PC-3 (cell line): ENCODE data around the gene SEL1L2. TPM values are rescaled to one million over a fixed set of nuclear protein-coding genes. Genes with fewer than 3 reads are reported as not detected.

ENCODE experiments used
- ATAC-seq: fragments of 200-7000 bp; cut with Tn5 transposase; 2 replicates; pipeline ENCODE4 v1.9.1; 2020; ENCODE audit warnings: mild to moderate bottlenecking, moderate library complexity
- BruUV-seq: library from RNA; stranded (reverse); fragments of 400-500 nt; replicated peaks from 2 replicates; lab custom pipeline; 2021; lab: Mats Ljungman, UMichigan
- CTCF ChIA-PET: fragments of 300-600 bp; sonication (Branson Sonifier 250); formaldehyde crosslinking; loops from one replicate; lab custom pipeline; 2022; ENCODE audit warnings: antibody characterized with exemption; lab: Charles Lee
- POLR2A ChIA-PET: fragments of 300-600 bp; sonication (Branson Sonifier 250); formaldehyde crosslinking; loops from one replicate; lab custom pipeline; 2022; ENCODE audit warnings: antibody characterized with exemption; ENCODE audit not compliant: unreplicated experiment; lab: Charles Lee
- DNase-seq: peaks from one replicate; pipeline ENCODE4 v3.0.0-alpha.2; 2015
- H2AFZ ChIP-seq: fragments of 300-600 bp; sonication (generic); 2 replicates; pipeline ENCODE4 v1.6.0; 2016; ENCODE audit warnings: antibody characterized with exemption, low read length
- H3F3A ChIP-seq: fragments of 300-600 bp; sonication (generic); one replicate; pipeline ENCODE4 v1.6.0; 2017; ENCODE audit warnings: antibody characterized with exemption, low read length, control low read depth, mild to moderate bottlenecking; ENCODE audit not compliant: unreplicated experiment
- H3K27ac ChIP-seq: fragments of 300-600 bp; sonication (generic); 2 replicates; pipeline ENCODE4 v1.5.1; 2016; ENCODE audit warnings: mild to moderate bottlenecking, low read length
- H3K27me3 ChIP-seq: fragments of 300-600 bp; sonication (generic); 2 replicates; pipeline ENCODE4 v1.6.1; 2016; ENCODE audit warnings: low read length, mixed read lengths
- H3K36me3 ChIP-seq: fragments of 300-600 bp; sonication (generic); 2 replicates; pipeline ENCODE4 v1.6.1; 2016; ENCODE audit warnings: low read depth, mixed run types, low read length, mixed read lengths
- H3K4me1 ChIP-seq: fragments of 300-600 bp; sonication (generic); 2 replicates; pipeline ENCODE4 v1.5.1; 2016; ENCODE audit warnings: low read length; ENCODE audit not compliant: insufficient read depth
- H3K4me2 ChIP-seq: fragments of 300-600 bp; sonication (generic); 2 replicates; pipeline ENCODE4 v1.6.0; 2016; ENCODE audit warnings: low read length
- H3K4me3 ChIP-seq: fragments of 300-600 bp; sonication (generic); 2 replicates; pipeline ENCODE4 v1.5.1; 2016; ENCODE audit warnings: mild to moderate bottlenecking, low read length, mixed read lengths
- H3K79me2 ChIP-seq: fragments of 300-600 bp; sonication (generic); 2 replicates; pipeline ENCODE4 v1.6.1; 2017; ENCODE audit warnings: low read length, mixed read lengths
- H3K9ac ChIP-seq: fragments of 300-600 bp; sonication (generic); 2 replicates; pipeline ENCODE4 v1.6.0; 2016; ENCODE audit warnings: mild to moderate bottlenecking, low read length
- H3K9me2 ChIP-seq: fragments of 300-600 bp; sonication (generic); replicated peaks from 2 replicates; pipeline ENCODE4 v1.6.1; 2016; ENCODE audit warnings: mixed run types, low read length, mixed read lengths
- H3K9me3 ChIP-seq: fragments of 300-600 bp; sonication (generic); 2 replicates; pipeline ENCODE4 v1.6.1; 2016; ENCODE audit warnings: low read length, mixed read lengths
- H4K20me1 ChIP-seq: fragments of 300-600 bp; sonication (generic); 2 replicates; pipeline ENCODE4 v1.6.1; 2016; ENCODE audit warnings: low read length, mixed read lengths
- EZH2 ChIP-seq: fragments of 300-600 bp; sonication (generic); IDR thresholded peaks from one replicate; pipeline ENCODE4 v1.6.1; 2017; ENCODE audit warnings: antibody characterized with exemption, mild to moderate bottlenecking, low read length; ENCODE audit not compliant: unreplicated experiment
- EZH2phosphoT487 ChIP-seq: fragments of 300-600 bp; sonication (generic); IDR thresholded peaks from 2 replicates; pipeline ENCODE4 v1.6.1; 2018; ENCODE audit warnings: mild to moderate bottlenecking, antibody characterized with exemption, low read length, borderline replicate concordance
- intact Hi-C: fragments of 100-400 bp; cut with micrococcal nuclease; formaldehyde crosslinking; loops from 2 replicates; pipeline ENCODE4 v1.9.0; 2023
- total RNA-seq: library from RNA; depleted of rRNA; stranded (reverse); fragments of >200 nt; gene quantifications from 2 replicates; pipeline ENCODE4 v1.2.3, GENCODE V29; 2014
- TF ChIP-seq, protein P1 (sequence below): fragments of 300-600 bp; sonication (generic); conservative IDR thresholded peaks from 2 replicates; pipeline ENCODE4 v1.5.1; 2017; ENCODE audit warnings: antibody characterized with exemption, low read depth, mild to moderate bottlenecking, low read length

Gene SEL1L2
- total RNA-seq, 1 experiment from 2014 or later, result not detected

DNA sequence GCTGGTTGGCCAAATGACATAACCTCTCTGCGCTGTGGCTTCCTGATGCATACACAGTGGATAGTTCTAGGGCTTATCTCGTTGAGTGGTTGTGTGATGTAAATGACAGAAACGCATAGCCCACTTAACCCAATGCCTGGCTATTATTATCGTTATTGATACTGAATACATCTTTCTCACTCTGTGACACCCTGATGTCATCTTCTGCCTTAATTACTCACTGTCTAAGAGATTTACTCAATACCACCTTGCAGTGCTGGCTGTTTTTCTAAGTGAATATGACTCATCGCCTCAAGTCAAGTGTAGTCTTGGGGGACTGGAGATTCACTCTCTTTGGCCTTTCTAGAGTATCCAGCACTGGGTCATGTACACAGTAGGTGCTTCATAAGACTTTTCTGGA lies 132.0 kb downstream of the SEL1L2 start:
- POLR2A ChIA-PET, result no interaction called here
- CTCF ChIA-PET, result no interaction called here
- H3K4me1 ChIP-seq, result no peaks in the 10 kb centered on the region
- BruUV-seq, result no TSS peak
- H3K9me2 ChIP-seq, result no peaks in the 10 kb centered on the region
- H3F3A ChIP-seq, result no peaks in the 10 kb centered on the region
- H4K20me1 ChIP-seq, result no peaks in the 10 kb centered on the region
- H3K79me2 ChIP-seq, result no peaks in the 10 kb centered on the region
- TF ChIP-seq EZH2phosphoT487 (no peak), EZH2 (no peak)
- TF ChIP-seq, protein P1, sequence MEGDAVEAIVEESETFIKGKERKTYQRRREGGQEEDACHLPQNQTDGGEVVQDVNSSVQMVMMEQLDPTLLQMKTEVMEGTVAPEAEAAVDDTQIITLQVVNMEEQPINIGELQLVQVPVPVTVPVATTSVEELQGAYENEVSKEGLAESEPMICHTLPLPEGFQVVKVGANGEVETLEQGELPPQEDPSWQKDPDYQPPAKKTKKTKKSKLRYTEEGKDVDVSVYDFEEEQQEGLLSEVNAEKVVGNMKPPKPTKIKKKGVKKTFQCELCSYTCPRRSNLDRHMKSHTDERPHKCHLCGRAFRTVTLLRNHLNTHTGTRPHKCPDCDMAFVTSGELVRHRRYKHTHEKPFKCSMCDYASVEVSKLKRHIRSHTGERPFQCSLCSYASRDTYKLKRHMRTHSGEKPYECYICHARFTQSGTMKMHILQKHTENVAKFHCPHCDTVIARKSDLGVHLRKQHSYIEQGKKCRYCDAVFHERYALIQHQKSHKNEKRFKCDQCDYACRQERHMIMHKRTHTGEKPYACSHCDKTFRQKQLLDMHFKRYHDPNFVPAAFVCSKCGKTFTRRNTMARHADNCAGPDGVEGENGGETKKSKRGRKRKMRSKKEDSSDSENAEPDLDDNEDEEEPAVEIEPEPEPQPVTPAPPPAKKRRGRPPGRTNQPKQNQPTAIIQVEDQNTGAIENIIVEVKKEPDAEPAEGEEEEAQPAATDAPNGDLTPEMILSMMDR, result no peak
- H3K9me3 ChIP-seq, result no peaks in the 10 kb centered on the region
- no peaks in the 10 kb centered on the region for H3K36me3 ChIP-seq
- H2AFZ ChIP-seq, result no peak overlapping the region
- H3K4me2 ChIP-seq, result no peak overlapping the region
- no peak overlapping the region for H3K9ac ChIP-seq
- intact Hi-C loops, result no loop called here
- no peak overlapping the region for H3K27ac ChIP-seq
- ATAC-seq (no peak), DNase-seq (no peak)
- no peak overlapping the region for H3K4me3 ChIP-seq
- H3K27me3 ChIP-seq, result peaks cover 49% of the 10 kb centered on the region

DNA sequence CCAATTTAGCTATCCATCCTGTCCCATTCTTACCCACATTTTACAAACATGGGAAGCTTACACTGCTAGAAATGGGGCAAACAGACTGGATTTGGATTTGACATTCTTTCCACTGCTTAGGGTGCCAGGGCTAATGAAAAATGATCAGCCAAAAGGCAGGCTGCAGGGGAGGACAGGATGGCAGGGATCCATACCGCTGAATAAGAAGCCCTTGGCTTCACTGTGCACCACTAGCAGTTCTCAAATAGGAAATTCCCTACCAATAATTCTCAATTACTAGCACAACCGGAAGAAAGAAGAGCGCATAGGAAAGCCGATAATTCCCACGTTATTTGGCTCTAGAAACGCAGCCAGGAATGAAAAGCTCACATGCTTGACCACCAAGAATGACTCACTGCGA lies 132.5 kb downstream of the SEL1L2 start:
- CTCF ChIA-PET, result no interaction called here
- H3K27ac ChIP-seq, result no peak overlapping the region
- ATAC-seq (no peak), DNase-seq (no peak)
- no peaks in the 10 kb centered on the region for H3K36me3 ChIP-seq
- no peak for TF ChIP-seq EZH2
- no peak for TF ChIP-seq EZH2phosphoT487
- TF ChIP-seq, protein P1, result no peak
- no peaks in the 10 kb centered on the region for H3K9me3 ChIP-seq
- no peaks in the 10 kb centered on the region for H4K20me1 ChIP-seq
- no peak overlapping the region for H2AFZ ChIP-seq
- no peak overlapping the region for H3K9ac ChIP-seq
- no peaks in the 10 kb centered on the region for H3F3A ChIP-seq
- POLR2A ChIA-PET, result no interaction called here
- H3K9me2 ChIP-seq, result no peaks in the 10 kb centered on the region
- H3K79me2 ChIP-seq, result no peaks in the 10 kb centered on the region
- H3K4me1 ChIP-seq, result no peaks in the 10 kb centered on the region
- H3K4me3 ChIP-seq, result no peak overlapping the region
- H3K4me2 ChIP-seq, result no peak overlapping the region
- H3K27me3 ChIP-seq, result peaks cover 48% of the 10 kb centered on the region
- intact Hi-C loops, result no loop called here
- no TSS peak for BruUV-seq

DNA sequence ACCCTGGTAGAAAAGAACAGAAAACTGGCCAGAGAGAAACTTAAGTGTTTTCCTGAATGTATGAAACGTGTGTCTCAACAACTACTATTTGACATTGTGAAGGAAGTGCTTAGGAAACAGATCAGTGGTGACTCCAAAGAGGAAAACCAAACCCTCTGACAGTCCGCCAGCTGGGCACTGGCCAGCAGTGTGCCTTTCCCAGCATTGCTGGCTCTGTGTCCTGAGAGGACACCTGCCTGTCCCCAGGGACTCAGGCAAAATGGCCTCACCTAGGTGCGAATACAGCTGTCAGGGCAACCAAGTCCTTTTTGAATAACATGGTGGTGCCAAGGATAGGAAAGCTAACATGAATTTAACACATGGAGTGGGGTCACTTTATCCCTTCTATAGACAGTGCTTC lies 133.1 kb downstream of the SEL1L2 start:
- H3K9me2 ChIP-seq, result no peaks in the 10 kb centered on the region
- H3K4me1 ChIP-seq, result no peaks in the 10 kb centered on the region
- ATAC-seq (no peak), DNase-seq (no peak)
- H3K9ac ChIP-seq, result no peak overlapping the region
- POLR2A ChIA-PET, result no interaction called here
- CTCF ChIA-PET, result no interaction called here
- BruUV-seq, result no TSS peak
- no peak for TF ChIP-seq EZH2phosphoT487
- TF ChIP-seq, protein P1, result no peak
- no peak for TF ChIP-seq EZH2
- H3K27me3 ChIP-seq, result peaks cover 49% of the 10 kb centered on the region
- no peaks in the 10 kb centered on the region for H3K36me3 ChIP-seq
- no peaks in the 10 kb centered on the region for H3K79me2 ChIP-seq
- no peaks in the 10 kb centered on the region for H4K20me1 ChIP-seq
- no peaks in the 10 kb centered on the region for H3K9me3 ChIP-seq
- H3K4me3 ChIP-seq, result no peak overlapping the region
- no peaks in the 10 kb centered on the region for H3F3A ChIP-seq
- intact Hi-C loops, result no loop called here
- H3K27ac ChIP-seq, result no peak overlapping the region
- H2AFZ ChIP-seq, result no peak overlapping the region
- no peak overlapping the region for H3K4me2 ChIP-seq
